Fibroblast of the aortic adventitia (primary cell): ENCODE data around the gene RETN. TPM values are rescaled to one million over a fixed set of nuclear protein-coding genes. Genes with fewer than 3 reads are reported as not detected.

Source experiments
- DNase-seq: peaks from one replicate; pipeline ENCODE4 v3.0.0-alpha.2; 2010; ENCODE audit warnings: low read depth
- H3K4me3 ChIP-seq: 2 replicates; pipeline ENCODE4 v1.5.1; 2011; ENCODE audit warnings: low read depth, mild to moderate bottlenecking, control low read depth, low read length, moderate library complexity
- CTCF ChIP-seq: IDR thresholded peaks from 2 replicates; pipeline ENCODE4 v1.5.1; 2011; ENCODE audit warnings: mild to moderate bottlenecking, low read length, control low read depth, inconsistent platforms; ENCODE audit not compliant: insufficient read depth
- total RNA-seq: library from RNA; depleted of rRNA; stranded (reverse); fragments of >200 nt; gene quantifications from 2 replicates; pipeline ENCODE4 v1.2.3, GENCODE V29; 2012; ENCODE audit warnings: low replicate concordance

The RETN gene
- total RNA-seq, 1 donor = not detected

- TF ChIP-seq CTCF = no peak
- DNase-seq = no peak
- H3K4me3 ChIP-seq = peak overlapping the region; percentile 60
These were observed 11.1 kb downstream of the RETN start for GRCh38 chr19:7679771-7680605.

- DNase-seq = peak; percentile 73
- H3K4me3 ChIP-seq = peak within 1 kb of the TSS; percentile 89
- peak; percentile 51 for TF ChIP-seq CTCF
These were observed 11.9 kb downstream of the RETN start, which contains the start of gene TRAPPC5 for GRCh38 chr19:7680606-7681339. TSS of gene TRAPPC5 (plus strand) at chr19:7680833. CDS start at chr19:7682254, 1,421 bp downstream.

- peak; percentile 74 for DNase-seq
- peak; percentile 75 for TF ChIP-seq CTCF
- peak overlapping the region; percentile 89 for H3K4me3 ChIP-seq
These were observed 12.7 kb downstream of the RETN start for GRCh38 chr19:7681340-7682174.

GRCh38 chr19:7682175-7682855, 13.5 kb downstream of the RETN start:
- DNase-seq = no peak
- peak; percentile 27 for TF ChIP-seq CTCF

GRCh38 chr19:7685546-7686445, 16.9 kb downstream of the RETN start:
- DNase-seq = no peak
- TF ChIP-seq CTCF = no peak
- no peak overlapping the region for H3K4me3 ChIP-seq

More at GRCh38 chr19:7682175-7682855, 13.5 kb downstream of the RETN start:
- H3K4me3 ChIP-seq = peak overlapping the region; percentile 89
